ENCODE results near the gene MON1A. TPM values are rescaled to one million over a fixed set of nuclear protein-coding genes. Genes with fewer than 3 reads are reported as not detected.

MON1A gene
- total and polyA plus RNA-seq, 7 donors = 5.4 to 16.3 (median 10.4) TPM

DNA sequence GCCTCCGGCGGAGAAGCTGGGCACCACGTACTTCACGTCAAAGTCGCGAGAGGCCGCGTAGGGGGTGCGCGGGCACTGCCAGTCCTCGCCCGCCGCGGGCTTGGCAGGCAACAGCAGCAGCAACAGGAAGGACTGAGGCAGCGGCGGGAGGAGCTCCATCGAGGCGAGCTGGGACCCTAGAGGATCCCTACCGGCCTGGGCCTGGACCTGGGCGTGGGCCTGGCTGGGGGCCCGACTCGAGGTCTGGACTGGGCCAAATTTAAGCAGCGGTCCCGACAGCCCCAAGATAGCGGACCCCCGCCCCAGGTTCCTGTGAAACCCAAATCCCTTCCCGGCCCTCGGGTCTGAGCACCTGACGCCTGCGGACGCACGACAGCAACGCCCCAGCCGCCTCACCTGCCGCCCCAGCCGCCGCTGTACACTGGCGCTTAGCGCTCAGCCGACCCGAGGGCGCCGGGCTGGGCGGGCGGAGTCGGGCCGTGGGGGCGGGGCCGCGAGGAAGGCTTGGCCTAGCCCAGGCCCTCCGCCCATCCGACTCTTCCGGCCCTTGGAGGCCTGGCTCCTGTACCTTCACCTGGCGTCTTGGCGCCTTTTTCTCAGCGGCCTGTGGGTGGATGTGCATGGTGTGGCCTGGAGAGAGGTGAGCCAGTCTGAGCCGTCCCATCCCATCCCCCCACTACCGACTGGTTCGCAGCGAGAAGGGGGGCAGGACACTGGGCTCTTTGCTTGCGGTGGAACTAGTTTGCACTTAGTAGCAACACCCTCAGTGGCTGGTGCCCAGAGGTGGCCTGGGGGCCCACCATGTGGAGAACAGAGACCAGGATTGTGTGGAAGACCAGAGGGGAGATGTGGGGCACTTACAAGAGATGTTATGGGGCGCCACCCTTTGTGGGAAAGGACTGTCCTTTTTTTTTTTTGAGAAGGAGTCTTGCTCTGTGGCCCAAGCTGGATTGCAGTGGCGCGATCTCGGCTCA, 25.9 kb downstream of the MON1A start, which contains the start of gene MST1R:
MST1R (minus strand) TSS at position 423 of the 974 bp plus-strand sequence; CDS start at position 159, 264 bp downstream.
- peaks cover 0 to 44% (median 22%) of the 10 kb centered on the region in 4 donors for H3K4me1 ChIP-seq
- intact Hi-C loops (cut with DNase I) = loop anchor here (5.0 kb wide), 1 partner anchor 201 kb away; no protein-coding TSS in a partner anchor
- WGBS, 2 donors = 14 to 31% methylated on average over 65 of the region's 65 CpGs
- H3K27me3 ChIP-seq = no peaks in the 10 kb centered on the region
- H3K36me3 ChIP-seq = peaks cover 0 to under 1% (median 0%) of the 10 kb centered on the region in 4 donors
- H3K4me3 ChIP-seq = peak within 1 kb of the TSS; percentile 18 to 46 (median 44)
- DNase-seq = peak; percentile 84
- H3K9me3 ChIP-seq = no peaks in the 10 kb centered on the region
- H3K27ac ChIP-seq = peak within 1 kb of the TSS; percentile 22 to 64 (median 57)
- TF ChIP-seq CTCF (IDR thresholded peaks at IDR 0.05) = no peak
- peak in 1 of 4 donors; percentile 48 for TF ChIP-seq POLR2AphosphoS5 (IDR thresholded peaks at IDR 0.05)
- peak in 1 of 2 donors; percentile 42 for TF ChIP-seq POLR2A (IDR thresholded peaks at IDR 0.05)

DNA sequence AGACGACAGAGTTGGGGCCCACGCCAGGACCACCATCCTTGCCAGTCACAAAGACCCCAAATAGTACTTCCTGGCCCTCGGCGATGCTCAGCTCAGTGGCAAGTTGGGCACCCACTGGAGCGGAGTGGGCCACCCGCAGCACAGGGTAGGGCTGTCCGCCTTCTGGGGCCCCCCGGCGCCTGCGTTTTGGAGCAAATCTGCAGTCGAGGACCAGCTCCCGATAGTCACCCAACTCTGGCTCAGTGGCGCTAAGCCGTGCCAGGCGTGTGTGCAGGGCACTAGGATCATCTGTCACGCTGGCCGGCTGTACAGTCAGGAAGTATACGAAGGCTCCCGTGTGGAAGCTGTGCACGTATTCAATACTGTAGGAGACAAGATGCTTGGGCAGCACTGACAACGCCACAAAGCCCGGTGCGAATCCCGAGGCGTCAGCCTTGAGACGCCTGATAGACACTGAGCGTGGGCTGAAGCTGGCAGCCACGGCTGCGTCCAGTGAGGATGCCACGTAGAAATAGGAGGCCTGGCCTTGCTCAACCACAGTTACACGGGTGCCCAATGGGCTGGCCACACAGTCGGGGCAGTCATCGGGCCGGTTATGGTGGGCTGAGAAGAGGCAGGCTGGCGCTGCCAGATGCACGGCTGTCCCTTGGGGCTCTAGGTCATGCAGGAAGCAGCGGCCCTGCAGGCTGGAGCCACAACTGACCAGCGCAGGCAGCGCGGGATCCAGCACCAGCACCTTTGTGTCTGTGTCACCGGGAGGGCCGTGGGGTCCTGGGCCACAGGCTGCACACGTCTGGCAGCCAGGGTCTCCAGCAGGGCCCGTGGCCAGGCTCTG, 26.9 kb downstream of the MON1A start:
- Histone ChIP-seq H3K27me3 (no peaks in the 10 kb centered on the region), H3K4me1 (peaks cover 0 to 44% (median 22%) of the 10 kb centered on the region in 4 donors), H3K9me3 (no peaks in the 10 kb centered on the region), H3K4me3 (peak overlapping the region in 2 of 4 donors; percentile 45 to 46), H3K27ac (peak overlapping the region in 1 of 4 donors; percentile 22), H3K36me3 (no peaks in the 10 kb centered on the region)
- TF ChIP-seq EP300 (IDR thresholded peaks at IDR 0.05) (no peak), POLR2AphosphoS5 (IDR thresholded peaks at IDR 0.05) (no peak), POLR2A (IDR thresholded peaks at IDR 0.05) (no peak), CTCF (IDR thresholded peaks at IDR 0.05) (no peak)
- intact Hi-C loops (cut with DNase I) = loop anchor here (5.0 kb wide), 1 partner anchor 200 kb away; no protein-coding TSS in a partner anchor
- WGBS, 2 donors = 77 to 95% methylated on average over 44 of the region's 44 CpGs
- no peak for DNase-seq

GRCh38 chr3:49901366-49902339, 28.0 kb downstream of the MON1A start:
- intact Hi-C loops (cut with DNase I) = loop anchor here (5.0 kb wide), 1 partner anchor 199 kb away; no protein-coding TSS in a partner anchor
- Histone ChIP-seq H3K4me3 (no peak overlapping the region), H3K4me1 (peaks cover 0 to 44% (median 22%) of the 10 kb centered on the region in 4 donors), H3K27me3 (no peaks in the 10 kb centered on the region), H3K27ac (peak overlapping the region; percentile 14 to 39 (median 28)), H3K36me3 (peaks cover 0 to 6% (median 0%) of the 10 kb centered on the region in 4 donors), H3K9me3 (no peaks in the 10 kb centered on the region)
- TF ChIP-seq POLR2A (IDR thresholded peaks at IDR 0.05) (no peak), CTCF (IDR thresholded peaks at IDR 0.05) (no peak), EP300 (IDR thresholded peaks at IDR 0.05) (no peak), POLR2AphosphoS5 (IDR thresholded peaks at IDR 0.05) (no peak)
- 45 to 51% methylated on average over 11 of the region's 11 CpGs for WGBS, 2 donors
- no peak for DNase-seq
